ENCODE measurements around the gene FAM120B. TPM values are rescaled to one million over a fixed set of nuclear protein-coding genes. Genes with fewer than 3 reads are reported as not detected.

FAM120B gene
- total RNA-seq, 1 donor from 2014 or later: 48.3 TPM

- Mint-ChIP-seq H3K4me1 (ENCODE audit: unreplicated experiment) (no peaks in the 10 kb centered on the region), H3K9me3 (ENCODE audit: unreplicated experiment) (no peaks in the 10 kb centered on the region), H3K27ac (ENCODE audit: unreplicated experiment) (peak overlapping the region; percentile 3), H3K4me3 (ENCODE audit: unreplicated experiment) (no peak overlapping the region), H3K36me3 (ENCODE audit: low read depth, unreplicated experiment) (peaks cover 27% of the 10 kb centered on the region), H3K27me3 (ENCODE audit: unreplicated experiment) (peaks cover 1% of the 10 kb centered on the region)
- no peak for TF ChIP-seq CTCF (IDR thresholded peaks at IDR 0.05; ENCODE audit: unreplicated experiment)
- no peak for DNase-seq (ENCODE audit: low spot score)
Measured at GRCh38 chr6:170402318-170403040, 95.9 kb downstream of the FAM120B start.

GRCh38 chr6:170403451-170403850, 96.9 kb downstream of the FAM120B start:
- no peaks in the 10 kb centered on the region for H3K4me1 Mint-ChIP-seq (ENCODE audit: unreplicated experiment)
- no peaks in the 10 kb centered on the region for H3K9me3 Mint-ChIP-seq (ENCODE audit: unreplicated experiment)
- no peak overlapping the region for H3K4me3 Mint-ChIP-seq (ENCODE audit: unreplicated experiment)
- H3K36me3 Mint-ChIP-seq (ENCODE audit: low read depth, unreplicated experiment): peaks cover 32% of the 10 kb centered on the region
- peaks cover 3% of the 10 kb centered on the region for H3K27me3 Mint-ChIP-seq (ENCODE audit: unreplicated experiment)
- no peak for TF ChIP-seq CTCF (IDR thresholded peaks at IDR 0.05; ENCODE audit: unreplicated experiment)
- peak; percentile 24 for DNase-seq (ENCODE audit: low spot score)
- peak overlapping the region; percentile 69 for H3K27ac Mint-ChIP-seq (ENCODE audit: unreplicated experiment)

GRCh38 chr6:170404036-170404435, 97.5 kb downstream of the FAM120B start:
- Mint-ChIP-seq H3K36me3 (ENCODE audit: low read depth, unreplicated experiment) (peaks cover 32% of the 10 kb centered on the region), H3K4me1 (ENCODE audit: unreplicated experiment) (no peaks in the 10 kb centered on the region), H3K4me3 (ENCODE audit: unreplicated experiment) (no peak overlapping the region), H3K27me3 (ENCODE audit: unreplicated experiment) (peaks cover 2% of the 10 kb centered on the region), H3K27ac (ENCODE audit: unreplicated experiment) (no peak overlapping the region), H3K9me3 (ENCODE audit: unreplicated experiment) (no peaks in the 10 kb centered on the region)
- no peak for TF ChIP-seq CTCF (IDR thresholded peaks at IDR 0.05; ENCODE audit: unreplicated experiment)
- no peak for DNase-seq (ENCODE audit: low spot score)

- H3K4me1 Mint-ChIP-seq (ENCODE audit: unreplicated experiment): no peaks in the 10 kb centered on the region
- H3K4me3 Mint-ChIP-seq (ENCODE audit: unreplicated experiment): no peak overlapping the region
- peaks cover 2% of the 10 kb centered on the region for H3K27me3 Mint-ChIP-seq (ENCODE audit: unreplicated experiment)
- DNase-seq (ENCODE audit: low spot score): no peak
- no peaks in the 10 kb centered on the region for H3K9me3 Mint-ChIP-seq (ENCODE audit: unreplicated experiment)
- no peak overlapping the region for H3K27ac Mint-ChIP-seq (ENCODE audit: unreplicated experiment)
- H3K36me3 Mint-ChIP-seq (ENCODE audit: low read depth, unreplicated experiment): peaks cover 32% of the 10 kb centered on the region
- no peak for TF ChIP-seq CTCF (IDR thresholded peaks at IDR 0.05; ENCODE audit: unreplicated experiment)
Measured at GRCh38 chr6:170404697-170405096, 98.1 kb downstream of the FAM120B start.

GRCh38 chr6:170405311-170405975, 98.9 kb downstream of the FAM120B start:
- Mint-ChIP-seq H3K9me3 (ENCODE audit: unreplicated experiment) (no peaks in the 10 kb centered on the region), H3K4me3 (ENCODE audit: unreplicated experiment) (no peak overlapping the region), H3K4me1 (ENCODE audit: unreplicated experiment) (no peaks in the 10 kb centered on the region), H3K36me3 (ENCODE audit: low read depth, unreplicated experiment) (peaks cover 29% of the 10 kb centered on the region), H3K27me3 (ENCODE audit: unreplicated experiment) (peaks cover 2% of the 10 kb centered on the region), H3K27ac (ENCODE audit: unreplicated experiment) (no peak overlapping the region)
- TF ChIP-seq CTCF (IDR thresholded peaks at IDR 0.05; ENCODE audit: unreplicated experiment): no peak
- no peak for DNase-seq (ENCODE audit: low spot score)
